Peyer's patch (tissue), 4 donors: ENCODE results near the gene ANO2.

Source experiments
- CTCF ChIP-seq, 6 experiments: fragments of 450-650 bp in 4 of 6; fragments of 200-600 bp in 2 of 6; sonication (generic) in 1 of 6; IDR thresholded peaks; one replicate each; pipeline ENCODE4 v1.5.1; 2017 to 2019; ENCODE audit warnings: antibody characterized with exemption in 6 of 6, mild to moderate bottlenecking in 3 of 6, moderate library complexity in 1 of 6
- POLR2A ChIP-seq, 2 donors: fragments of 450-650 bp; IDR thresholded peaks; one replicate each; pipeline ENCODE4 v1.5.1; 2017; ENCODE audit warnings: antibody characterized with exemption in 2 of 2, mild to moderate bottlenecking in 2 of 2, moderate library complexity in 2 of 2

DNA sequence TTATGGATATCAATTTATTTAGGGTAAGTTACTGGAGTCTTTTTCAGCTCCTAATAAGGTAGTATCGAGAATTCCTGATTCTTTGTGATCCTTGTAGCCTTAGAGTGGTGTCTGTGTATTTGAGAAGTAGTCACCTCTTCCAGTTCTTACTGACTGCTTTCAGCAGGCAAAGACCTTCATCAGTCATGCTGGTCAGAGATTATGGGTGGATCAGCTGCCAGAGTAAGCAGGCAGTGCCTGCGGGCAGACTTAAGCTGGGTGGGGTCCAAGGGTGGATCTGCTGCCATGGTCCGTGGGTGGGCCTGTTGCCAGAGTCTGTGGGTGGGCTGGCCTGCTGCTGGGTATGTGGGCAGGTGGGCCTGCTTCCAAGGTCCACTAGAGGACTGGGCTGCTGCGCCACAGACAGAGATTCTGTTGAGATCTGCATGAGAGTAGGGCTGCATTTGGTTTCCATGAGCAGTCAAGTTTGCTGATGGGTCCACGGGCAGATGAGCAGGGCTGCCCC, 188.7 kb downstream of the ANO2 start:
- TF ChIP-seq CTCF (IDR thresholded peaks at IDR 0.05) (no peak), POLR2A (IDR thresholded peaks at IDR 0.05) (no peak)
